GM10266 (cell line): ENCODE results near the gene CCL13.

Source experiments
- DNase-seq: peaks from one replicate; pipeline ENCODE4 v3.0.0; 2012; ENCODE audit errors: extremely low spot score
- CTCF ChIP-seq: IDR thresholded peaks from 2 replicates; pipeline ENCODE4 v1.5.1; 2012; ENCODE audit warnings: mild to moderate bottlenecking, low read depth; ENCODE audit not compliant: control insufficient read depth, insufficient read depth; ENCODE audit errors: missing control alignments

The CCL13 gene

DNA sequence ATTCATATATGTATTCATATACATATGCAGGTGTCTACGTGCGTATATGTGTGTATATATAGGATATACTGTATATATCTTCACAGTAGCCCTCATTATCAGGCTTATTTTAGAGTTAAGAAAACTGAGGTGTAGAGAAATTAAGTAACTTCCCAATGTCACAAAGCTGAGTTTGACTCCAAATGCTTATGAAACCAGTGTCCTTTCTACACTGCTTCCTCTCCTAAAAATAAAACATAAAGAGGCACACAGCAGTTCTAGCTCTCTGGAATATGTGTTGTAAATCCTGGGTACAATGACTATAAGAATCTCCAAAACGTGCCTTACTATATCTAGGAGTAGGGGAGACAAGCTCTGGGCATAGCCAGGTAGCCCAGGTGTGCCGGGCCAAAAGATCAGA is 46.7 kb downstream of the CCL13 start:
- TF ChIP-seq CTCF, result no peak
- no peak for DNase-seq

DNA sequence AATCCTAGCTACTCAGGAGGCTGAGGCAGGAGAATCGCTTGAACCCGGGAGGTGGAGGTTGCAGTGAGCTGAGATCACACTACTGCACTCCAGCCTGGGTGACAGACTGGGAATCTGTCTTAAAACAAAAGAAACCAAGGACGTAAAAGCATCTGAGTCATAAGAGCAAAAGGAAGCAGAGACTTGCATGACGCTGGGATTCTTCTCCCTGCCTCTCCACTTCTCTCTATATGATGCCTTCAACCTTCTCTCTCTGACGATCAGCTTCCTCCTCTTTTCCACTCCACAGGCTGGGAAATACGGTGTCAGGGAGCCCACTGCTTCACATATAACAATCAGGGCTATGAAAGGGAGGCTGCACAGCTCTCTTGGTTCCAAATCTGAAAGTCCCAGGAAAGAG is 49.9 kb downstream of the CCL13 start:
- DNase-seq, result no peak
- no peak for TF ChIP-seq CTCF
